HAP-1 (cell line): Measurements from ENCODE around the gene GALNT17.

Experiments
- DNase-seq, 2 experiments: peaks; one replicate each; pipeline ENCODE4 v3.0.0-alpha.2; 2016 to 2020; ENCODE audit warnings: low spot score in 2 of 2
- H3K27me3 ChIP-seq: fragments of 250-450 bp; sonication (Bioruptor Pico); 2 replicates; pipeline ENCODE4 v1.5.1; 2020; ENCODE audit warnings: low read depth, mild to moderate bottlenecking, moderate library complexity
- H3K36me3 ChIP-seq: fragments of 250-450 bp; sonication (Bioruptor Pico); replicated peaks from 2 replicates; pipeline ENCODE4 v1.5.1; 2020; ENCODE audit warnings: mild to moderate bottlenecking
- H3K4me1 ChIP-seq: fragments of 250-450 bp; sonication (Bioruptor Pico); 2 replicates; pipeline ENCODE4 v1.5.1; 2020; ENCODE audit warnings: mild to moderate bottlenecking
- H3K4me3 ChIP-seq: fragments of 250-450 bp; sonication (Bioruptor Pico); 2 replicates; pipeline ENCODE4 v1.5.1; 2020; ENCODE audit warnings: mild to moderate bottlenecking, moderate library complexity
- H3K9me3 ChIP-seq: fragments of 250-450 bp; sonication (Bioruptor Pico); 2 replicates; pipeline ENCODE4 v1.5.1; 2020; ENCODE audit warnings: mild to moderate bottlenecking, moderate library complexity
- in situ Hi-C: fragments of 300-500 bp; cut with MboI; formaldehyde crosslinking; loops from 3 replicates; pipeline ENCODE4 v1.14.3; 2020; ENCODE audit warnings: low sequenced_read_pairs, inconsistent platforms, mixed read lengths

The GALNT17 gene

GRCh38 chr7:71696511-71696910 lies 564.6 kb downstream of the GALNT17 start:
- Histone ChIP-seq H3K27me3 (no peaks in the 10 kb centered on the region), H3K36me3 (no peaks in the 10 kb centered on the region), H3K4me3 (no peak overlapping the region), H3K9me3 (no peaks in the 10 kb centered on the region), H3K4me1 (no peaks in the 10 kb centered on the region)
- in situ Hi-C loops, result no loop called here
- no peak for DNase-seq

- DNase-seq, result no peak
- H3K4me1 ChIP-seq, result no peaks in the 10 kb centered on the region
- in situ Hi-C loops, result no loop called here
These were observed 565.5 kb downstream of the GALNT17 start for GRCh38 chr7:71697400-71697799.

DNA sequence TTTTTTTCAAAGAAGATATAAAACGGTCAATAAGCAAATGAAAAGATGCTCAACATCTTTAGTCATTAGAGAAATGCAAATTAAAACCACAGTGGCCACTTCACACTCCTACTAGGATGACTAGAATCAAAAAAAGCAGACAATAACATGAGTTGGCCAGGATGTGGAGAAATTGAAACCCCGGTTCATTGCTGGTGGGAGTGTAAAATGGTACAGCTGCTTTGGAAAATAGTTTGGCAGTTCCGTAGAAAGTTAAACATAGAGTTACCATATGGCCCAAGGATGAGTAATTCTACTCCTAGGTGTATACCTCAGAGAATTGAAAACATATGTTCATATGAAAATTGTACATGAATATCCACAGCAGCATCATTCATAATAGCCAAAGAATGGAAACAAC lies 573.3 kb downstream of the GALNT17 start:
- Histone ChIP-seq H3K36me3 (no peaks in the 10 kb centered on the region), H3K4me3 (no peak overlapping the region), H3K27me3 (no peaks in the 10 kb centered on the region), H3K4me1 (no peaks in the 10 kb centered on the region), H3K9me3 (no peaks in the 10 kb centered on the region)
- DNase-seq, result no peak
- in situ Hi-C loops, result no loop called here

More at GRCh38 chr7:71697400-71697799, 565.5 kb downstream of the GALNT17 start:
- Histone ChIP-seq H3K36me3 (no peaks in the 10 kb centered on the region), H3K9me3 (no peaks in the 10 kb centered on the region), H3K4me3 (no peak overlapping the region), H3K27me3 (no peaks in the 10 kb centered on the region)

DNA sequence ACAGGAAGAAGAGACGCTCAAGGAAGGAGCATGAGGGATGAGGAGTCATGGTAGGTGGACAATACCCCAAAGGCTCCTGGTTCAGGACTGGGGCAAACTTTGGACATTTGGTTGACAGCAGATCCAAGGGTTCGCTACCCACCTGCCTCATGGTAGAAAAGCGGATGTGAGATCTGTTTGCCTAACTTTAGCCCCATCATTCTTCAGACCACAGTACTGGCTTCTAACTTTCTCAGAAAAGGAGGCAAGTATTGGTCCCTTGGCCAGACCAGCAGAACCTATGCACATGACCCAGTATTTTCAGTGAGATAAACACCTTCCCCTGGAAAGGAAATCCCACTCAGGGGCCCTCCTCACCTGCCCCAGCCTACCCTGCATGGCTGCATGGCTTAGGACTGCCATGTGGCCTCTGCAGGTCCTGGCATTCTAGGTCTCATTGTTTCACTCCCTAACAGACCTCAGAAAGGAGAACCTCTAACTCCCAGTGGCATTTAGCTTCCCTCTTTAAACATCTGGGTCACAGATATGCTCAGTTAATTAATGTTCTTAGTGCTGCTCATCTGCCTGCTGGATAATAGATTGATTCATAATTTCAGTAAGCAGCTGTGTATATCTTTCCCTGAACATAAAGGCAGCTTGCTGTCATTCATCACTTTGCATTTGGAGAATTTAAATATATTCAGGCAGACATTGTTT lies 574.1 kb downstream of the GALNT17 start:
- H3K36me3 ChIP-seq, result no peaks in the 10 kb centered on the region
- H3K9me3 ChIP-seq, result no peaks in the 10 kb centered on the region
- no peaks in the 10 kb centered on the region for H3K4me1 ChIP-seq
- no peak for DNase-seq
- H3K4me3 ChIP-seq, result no peak overlapping the region
- H3K27me3 ChIP-seq, result no peaks in the 10 kb centered on the region
- in situ Hi-C loops, result no loop called here

- no peak for DNase-seq
- in situ Hi-C loops, result no loop called here
These were observed 574.6 kb downstream of the GALNT17 start for GRCh38 chr7:71706597-71706975.

DNA sequence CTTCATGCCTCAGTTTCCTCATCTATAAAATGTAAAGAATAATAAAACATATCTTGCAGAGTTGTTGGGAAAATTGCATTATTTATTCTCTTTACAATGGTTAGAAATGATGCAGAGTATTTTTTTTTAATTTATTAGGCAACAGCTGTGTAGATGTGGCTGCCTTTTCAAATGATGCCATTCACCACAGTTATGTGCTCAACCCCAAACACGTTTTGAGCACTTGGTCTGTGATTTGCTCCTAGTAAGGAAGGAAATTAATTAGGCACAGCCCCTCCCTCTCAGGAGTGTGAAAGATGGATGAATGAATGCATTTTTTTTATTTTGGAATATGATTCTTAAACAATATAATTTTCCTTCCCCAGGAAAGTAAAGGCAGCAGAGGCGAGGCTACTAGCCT lies 575.1 kb downstream of the GALNT17 start:
- Histone ChIP-seq H3K9me3 (no peaks in the 10 kb centered on the region), H3K36me3 (no peaks in the 10 kb centered on the region), H3K4me3 (no peak overlapping the region), H3K4me1 (no peaks in the 10 kb centered on the region), H3K27me3 (no peaks in the 10 kb centered on the region)
- in situ Hi-C loops, result no loop called here
- no peak for DNase-seq

More at GRCh38 chr7:71706597-71706975, 574.6 kb downstream of the GALNT17 start:
- H3K36me3 ChIP-seq, result no peaks in the 10 kb centered on the region
- no peaks in the 10 kb centered on the region for H3K27me3 ChIP-seq
- no peaks in the 10 kb centered on the region for H3K9me3 ChIP-seq
- H3K4me3 ChIP-seq, result no peak overlapping the region
- no peaks in the 10 kb centered on the region for H3K4me1 ChIP-seq

- in situ Hi-C loops, result no loop called here
- Histone ChIP-seq H3K36me3 (no peaks in the 10 kb centered on the region), H3K9me3 (no peaks in the 10 kb centered on the region), H3K27me3 (no peaks in the 10 kb centered on the region), H3K4me3 (no peak overlapping the region), H3K4me1 (no peaks in the 10 kb centered on the region)
- no peak for DNase-seq
These were observed 576.8 kb downstream of the GALNT17 start for GRCh38 chr7:71708710-71709109.

DNA sequence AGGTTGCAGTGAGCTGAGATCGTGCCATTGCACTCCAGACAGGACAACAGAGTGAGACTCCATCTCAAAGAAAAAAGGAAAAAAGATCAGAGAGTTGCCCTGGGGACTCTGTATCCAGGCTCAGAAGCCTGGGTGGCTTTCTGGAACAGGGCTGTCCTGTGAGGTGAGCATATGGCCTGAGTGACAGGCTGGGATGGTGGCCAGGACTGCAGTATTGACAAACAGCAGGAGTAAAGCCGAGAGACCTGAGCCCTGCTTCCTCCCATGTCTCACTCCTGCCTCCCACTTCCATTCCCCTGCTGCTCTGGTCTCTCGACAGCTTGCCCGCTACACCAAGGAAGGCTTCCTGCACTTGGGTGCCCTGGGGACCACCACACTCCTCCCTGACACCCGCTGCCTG lies 578.5 kb downstream of the GALNT17 start:
- DNase-seq, result no peak
- Histone ChIP-seq H3K4me3 (no peak overlapping the region), H3K36me3 (no peaks in the 10 kb centered on the region), H3K27me3 (no peaks in the 10 kb centered on the region), H3K9me3 (no peaks in the 10 kb centered on the region), H3K4me1 (no peaks in the 10 kb centered on the region)
- in situ Hi-C loops, result no loop called here

DNA sequence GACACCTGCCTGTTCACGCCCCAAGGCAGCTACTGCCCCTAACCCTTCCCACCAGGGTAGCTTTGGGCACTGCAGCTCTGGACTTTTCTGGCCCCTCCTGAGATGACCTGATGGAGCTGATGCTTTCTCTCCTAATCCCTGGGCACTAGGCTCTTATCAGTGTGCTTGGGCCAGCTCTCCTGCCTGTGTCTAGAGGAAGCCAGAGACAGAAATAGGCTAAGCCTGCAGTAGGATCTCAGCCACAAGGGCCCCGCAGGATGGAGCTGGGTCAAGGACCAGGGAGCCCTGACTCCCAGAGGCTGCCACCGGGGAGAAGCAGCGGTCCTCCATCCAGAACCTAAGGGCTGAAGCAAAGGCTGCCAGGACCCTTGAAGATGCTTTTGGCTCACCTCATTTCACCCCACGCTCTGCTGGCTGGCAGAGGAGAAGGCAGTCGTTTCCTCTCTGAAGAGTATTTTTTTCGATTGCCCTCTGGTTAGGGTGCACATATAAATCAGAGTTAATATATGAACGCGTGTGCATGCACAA lies 580.8 kb downstream of the GALNT17 start:
- no peaks in the 10 kb centered on the region for H3K27me3 ChIP-seq
- no peaks in the 10 kb centered on the region for H3K4me1 ChIP-seq
- H3K36me3 ChIP-seq, result no peaks in the 10 kb centered on the region
- no peak for DNase-seq
- no peaks in the 10 kb centered on the region for H3K9me3 ChIP-seq
- H3K4me3 ChIP-seq, result no peak overlapping the region
- in situ Hi-C loops, result no loop called here

GRCh38 chr7:71716690-71717089 lies 584.7 kb downstream of the GALNT17 start:
- in situ Hi-C loops, result no loop called here
- DNase-seq, result no peak
- Histone ChIP-seq H3K27me3 (no peaks in the 10 kb centered on the region), H3K4me1 (no peaks in the 10 kb centered on the region), H3K36me3 (no peaks in the 10 kb centered on the region), H3K4me3 (no peak overlapping the region), H3K9me3 (no peaks in the 10 kb centered on the region)

- in situ Hi-C loops, result no loop called here
- DNase-seq, result no peak
- Histone ChIP-seq H3K27me3 (no peaks in the 10 kb centered on the region), H3K4me1 (no peaks in the 10 kb centered on the region), H3K4me3 (no peak overlapping the region), H3K36me3 (no peaks in the 10 kb centered on the region), H3K9me3 (no peaks in the 10 kb centered on the region)
These were observed 586.6 kb downstream of the GALNT17 start for GRCh38 chr7:71718563-71718962.

- DNase-seq, result no peak
- H3K27me3 ChIP-seq, result no peaks in the 10 kb centered on the region
- in situ Hi-C loops, result no loop called here
These were observed 589.8 kb downstream of the GALNT17 start for GRCh38 chr7:71721742-71722141.

DNA sequence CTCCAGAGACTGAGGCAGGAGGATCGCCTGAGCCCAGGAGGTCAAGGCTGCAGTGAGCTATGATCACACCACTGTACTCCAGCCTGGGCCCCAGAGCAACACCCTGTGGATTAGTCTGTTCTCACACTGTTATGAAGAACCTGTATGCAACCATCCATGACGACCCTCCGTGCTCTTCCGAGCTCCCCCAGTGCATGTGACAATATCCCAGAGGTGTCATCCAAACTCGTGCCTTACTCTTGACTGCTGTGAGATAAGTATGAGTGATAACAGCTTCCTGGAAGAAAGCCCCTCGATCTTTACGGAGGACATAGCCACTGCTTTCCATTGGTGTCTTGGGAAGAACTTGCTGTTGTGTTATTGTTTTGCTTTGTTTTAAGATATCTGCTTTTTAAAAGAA lies 591.9 kb downstream of the GALNT17 start:
- in situ Hi-C loops, result no loop called here
- no peaks in the 10 kb centered on the region for H3K36me3 ChIP-seq
- no peak overlapping the region for H3K4me3 ChIP-seq
- no peaks in the 10 kb centered on the region for H3K27me3 ChIP-seq
- no peaks in the 10 kb centered on the region for H3K4me1 ChIP-seq
- no peak for DNase-seq
- H3K9me3 ChIP-seq, result no peaks in the 10 kb centered on the region

More at GRCh38 chr7:71721742-71722141, 589.8 kb downstream of the GALNT17 start:
- H3K4me3 ChIP-seq, result no peak overlapping the region
- H3K36me3 ChIP-seq, result no peaks in the 10 kb centered on the region
- no peaks in the 10 kb centered on the region for H3K9me3 ChIP-seq
- H3K4me1 ChIP-seq, result no peaks in the 10 kb centered on the region

- Histone ChIP-seq H3K4me1 (no peaks in the 10 kb centered on the region), H3K9me3 (no peaks in the 10 kb centered on the region), H3K36me3 (no peaks in the 10 kb centered on the region), H3K4me3 (no peak overlapping the region), H3K27me3 (no peaks in the 10 kb centered on the region)
- no peak for DNase-seq
- in situ Hi-C loops, result no loop called here
These were observed 595.4 kb downstream of the GALNT17 start for GRCh38 chr7:71727347-71727746.

DNA sequence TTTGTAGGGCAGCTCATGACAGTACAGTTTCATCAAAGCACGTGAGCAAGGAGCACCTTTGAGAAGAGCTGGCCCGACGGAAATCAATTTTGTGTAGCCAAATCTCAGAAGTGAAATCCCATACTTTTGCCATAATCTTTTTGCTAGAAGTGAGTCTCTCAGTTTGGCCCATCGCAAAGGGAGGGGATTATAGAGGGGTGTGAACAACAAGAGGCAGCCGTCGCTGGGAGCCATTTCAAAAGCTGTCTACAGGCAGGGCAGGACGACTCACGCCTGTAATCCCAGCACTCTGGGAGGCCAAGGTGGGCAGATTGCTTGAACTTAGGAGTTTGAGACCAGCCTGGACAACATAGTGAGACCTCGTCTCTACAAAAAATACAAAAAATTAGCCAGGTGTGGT lies 599.8 kb downstream of the GALNT17 start:
- in situ Hi-C loops, result no loop called here
- no peaks in the 10 kb centered on the region for H3K9me3 ChIP-seq
- no peaks in the 10 kb centered on the region for H3K36me3 ChIP-seq
- H3K4me1 ChIP-seq, result no peaks in the 10 kb centered on the region
- no peaks in the 10 kb centered on the region for H3K27me3 ChIP-seq
- no peak overlapping the region for H3K4me3 ChIP-seq
- no peak for DNase-seq
